ENCODE measurements around the gene MR1.

Gene MR1

DNA sequence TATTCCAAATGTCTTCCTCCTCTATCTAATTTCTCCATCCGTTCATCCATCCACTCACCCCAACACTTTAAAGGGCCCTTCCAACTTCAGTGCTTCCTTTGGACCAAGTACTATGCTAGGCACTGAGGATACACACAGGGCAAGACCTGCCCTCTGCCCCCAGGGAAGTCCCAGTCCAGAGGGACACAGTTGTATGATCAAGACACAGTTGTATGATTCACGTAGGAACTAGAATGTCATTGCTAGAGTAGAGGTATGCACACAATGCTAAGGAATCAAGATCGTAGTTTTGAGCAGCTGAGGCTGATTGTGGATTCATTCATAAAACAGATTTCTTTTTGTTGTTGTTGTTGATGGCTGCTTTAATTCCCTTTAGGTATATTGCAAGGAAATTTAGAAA lies 43.1 kb downstream of the MR1 start:
- TF ChIP-seq, protein P1, sequence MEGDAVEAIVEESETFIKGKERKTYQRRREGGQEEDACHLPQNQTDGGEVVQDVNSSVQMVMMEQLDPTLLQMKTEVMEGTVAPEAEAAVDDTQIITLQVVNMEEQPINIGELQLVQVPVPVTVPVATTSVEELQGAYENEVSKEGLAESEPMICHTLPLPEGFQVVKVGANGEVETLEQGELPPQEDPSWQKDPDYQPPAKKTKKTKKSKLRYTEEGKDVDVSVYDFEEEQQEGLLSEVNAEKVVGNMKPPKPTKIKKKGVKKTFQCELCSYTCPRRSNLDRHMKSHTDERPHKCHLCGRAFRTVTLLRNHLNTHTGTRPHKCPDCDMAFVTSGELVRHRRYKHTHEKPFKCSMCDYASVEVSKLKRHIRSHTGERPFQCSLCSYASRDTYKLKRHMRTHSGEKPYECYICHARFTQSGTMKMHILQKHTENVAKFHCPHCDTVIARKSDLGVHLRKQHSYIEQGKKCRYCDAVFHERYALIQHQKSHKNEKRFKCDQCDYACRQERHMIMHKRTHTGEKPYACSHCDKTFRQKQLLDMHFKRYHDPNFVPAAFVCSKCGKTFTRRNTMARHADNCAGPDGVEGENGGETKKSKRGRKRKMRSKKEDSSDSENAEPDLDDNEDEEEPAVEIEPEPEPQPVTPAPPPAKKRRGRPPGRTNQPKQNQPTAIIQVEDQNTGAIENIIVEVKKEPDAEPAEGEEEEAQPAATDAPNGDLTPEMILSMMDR (IDR thresholded peaks at IDR 0.05; ENCODE audit: low read depth, low read length, missing control alignments): no peak
- DNase-seq (ENCODE audit: low read depth): no peak
- in situ Hi-C loops (cut with HindIII; ENCODE audit: low sequenced_read_pairs): no loop called here
- H3K4me3 ChIP-seq (ENCODE audit: low read depth, low read length): no peak overlapping the region

DNA sequence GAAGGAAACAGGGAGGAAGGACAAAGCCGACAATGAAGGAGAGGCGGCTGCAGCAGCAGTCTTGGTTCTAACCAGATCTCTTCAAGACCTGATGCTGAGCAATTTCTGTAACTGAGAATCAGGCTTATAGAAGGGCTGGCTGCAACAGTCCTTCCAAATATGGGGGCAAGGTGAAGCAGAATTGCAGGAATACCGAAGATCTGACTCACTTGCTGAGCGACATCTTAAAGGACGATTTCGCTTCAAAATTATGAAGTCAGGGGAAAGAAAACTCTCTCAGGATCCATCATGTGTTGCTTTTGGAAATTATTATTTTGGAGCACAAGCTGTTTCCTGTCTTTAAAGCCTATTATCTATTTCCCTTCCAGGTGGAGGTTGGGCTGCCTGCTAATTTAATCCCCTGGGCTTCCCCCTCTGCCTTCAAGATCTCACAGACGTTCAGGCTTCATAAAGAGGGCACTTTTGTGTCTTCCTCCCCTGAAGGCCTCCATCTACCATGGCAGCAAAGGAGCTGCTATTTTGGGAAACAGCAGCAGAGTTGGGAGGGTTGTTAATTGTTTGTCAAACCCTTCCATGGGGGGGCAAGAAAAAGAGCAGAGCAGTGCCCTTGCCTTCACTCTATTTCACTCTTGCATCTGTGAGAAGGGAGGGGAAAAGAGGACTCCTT lies 43.9 kb downstream of the MR1 start:
- in situ Hi-C loops (cut with HindIII; ENCODE audit: low sequenced_read_pairs): no loop called here
- H3K4me3 ChIP-seq (ENCODE audit: low read depth, low read length): no peak overlapping the region
- TF ChIP-seq, protein P1 (IDR thresholded peaks at IDR 0.05; ENCODE audit: low read depth, low read length, missing control alignments): no peak
- DNase-seq (ENCODE audit: low read depth): no peak

DNA sequence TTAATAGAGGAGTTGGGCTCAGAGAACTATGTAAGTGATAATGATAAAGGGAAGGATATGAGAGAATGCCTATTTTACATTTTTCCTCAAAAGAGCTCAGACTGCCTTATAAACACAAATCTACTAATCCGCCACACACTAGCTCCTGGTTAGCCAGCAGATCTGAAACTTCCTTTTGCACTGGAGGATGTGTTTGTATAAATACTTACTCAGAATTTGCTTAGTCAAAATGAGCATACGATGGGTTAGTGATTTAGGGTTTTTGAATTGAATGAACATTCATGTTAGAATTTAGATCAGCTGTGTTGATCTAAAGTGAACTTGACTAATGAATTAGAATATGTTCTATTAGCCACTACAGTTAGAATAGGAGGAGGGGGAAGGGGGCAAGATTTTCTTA lies 45.6 kb downstream of the MR1 start:
- H3K4me3 ChIP-seq (ENCODE audit: low read depth, low read length): no peak overlapping the region
- TF ChIP-seq, protein P1 (IDR thresholded peaks at IDR 0.05; ENCODE audit: low read depth, low read length, missing control alignments): no peak
- no peak for DNase-seq (ENCODE audit: low read depth)
- in situ Hi-C loops (cut with HindIII; ENCODE audit: low sequenced_read_pairs): no loop called here

DNA sequence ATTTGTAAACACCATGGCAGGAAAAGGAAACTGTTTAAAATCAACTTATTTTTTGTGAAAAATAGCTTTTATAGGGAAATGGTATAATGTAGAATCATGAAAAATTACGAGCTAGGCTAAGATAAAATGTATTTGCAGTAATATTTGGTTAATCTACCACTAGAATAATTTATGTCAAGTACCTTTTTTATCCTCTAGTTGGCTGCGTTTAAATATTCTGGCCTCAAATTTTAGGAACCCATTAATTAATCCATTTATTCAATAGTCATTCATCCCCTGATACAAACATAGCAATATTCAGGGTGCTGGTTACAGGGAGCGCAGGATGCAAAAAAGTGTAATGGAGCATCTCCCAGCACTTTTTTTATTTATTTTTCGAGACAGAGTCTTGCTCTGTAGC lies 46.1 kb downstream of the MR1 start:
- TF ChIP-seq, protein P1 (IDR thresholded peaks at IDR 0.05; ENCODE audit: low read depth, low read length, missing control alignments): no peak
- H3K4me3 ChIP-seq (ENCODE audit: low read depth, low read length): no peak overlapping the region
- DNase-seq (ENCODE audit: low read depth): no peak
- in situ Hi-C loops (cut with HindIII; ENCODE audit: low sequenced_read_pairs): no loop called here

DNA sequence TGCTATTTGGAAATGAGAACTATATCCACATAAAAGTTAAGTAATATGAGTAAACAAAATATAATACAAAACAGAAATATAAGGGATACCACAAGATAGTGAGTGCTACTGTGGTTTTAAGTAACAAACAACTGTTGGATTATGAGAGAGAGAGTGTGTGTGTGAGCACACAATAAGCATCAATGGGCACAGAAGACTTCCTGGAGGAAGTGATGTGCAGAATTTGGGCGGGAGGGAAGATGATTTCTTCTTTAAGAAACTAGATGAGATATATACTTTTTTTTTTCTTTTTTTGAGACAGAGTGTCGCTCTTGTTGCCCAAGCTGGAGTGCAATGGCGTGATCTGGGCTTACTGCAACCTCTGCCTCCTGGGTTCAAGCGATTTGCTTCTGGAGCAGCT lies 46.8 kb downstream of the MR1 start:
- DNase-seq (ENCODE audit: low read depth): no peak
- in situ Hi-C loops (cut with HindIII; ENCODE audit: low sequenced_read_pairs): no loop called here
- TF ChIP-seq, protein P1 (IDR thresholded peaks at IDR 0.05; ENCODE audit: low read depth, low read length, missing control alignments): no peak
- H3K4me3 ChIP-seq (ENCODE audit: low read depth, low read length): no peak overlapping the region

DNA sequence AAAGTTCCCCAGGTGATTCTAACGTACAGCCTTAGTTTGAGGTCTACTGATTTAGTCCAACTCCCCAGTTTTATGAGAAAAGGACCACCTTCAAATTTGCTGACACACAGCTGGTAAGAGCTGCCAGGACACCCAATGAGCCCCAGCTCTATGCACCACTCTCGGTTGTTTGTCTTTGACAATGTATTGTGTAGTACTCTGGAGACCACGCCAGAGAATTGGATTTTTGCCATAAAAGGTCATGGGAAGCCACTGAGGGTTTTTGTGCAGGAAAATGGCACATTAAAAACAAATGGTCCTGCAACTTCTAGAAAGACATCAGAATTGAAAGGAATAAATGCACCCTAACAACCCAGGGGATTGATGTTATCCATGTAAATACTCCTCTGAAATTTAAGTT lies 47.6 kb downstream of the MR1 start:
- DNase-seq (ENCODE audit: low read depth): no peak
- in situ Hi-C loops (cut with HindIII; ENCODE audit: low sequenced_read_pairs): no loop called here
- no peak overlapping the region for H3K4me3 ChIP-seq (ENCODE audit: low read depth, low read length)
- TF ChIP-seq, protein P1 (IDR thresholded peaks at IDR 0.05; ENCODE audit: low read depth, low read length, missing control alignments): no peak

All from astrocyte of the cerebellum (primary cell).